Glomerular visceral epithelial cell (primary cell): ENCODE measurements around the gene PITHD1.
"Not testable (repeated sequence)": the region's sequence is repeated elsewhere in the genome, so short reads cannot be mapped to it uniquely, and the experiment has no call there.

Source experiments
- DNase-seq: peaks from one replicate; pipeline ENCODE4 v3.0.0-alpha.2; 2016; ENCODE audit errors: extremely low spot score

The PITHD1 gene

GRCh38 chr1:23774174-23774880, 3.9 kb upstream of the PITHD1 start:
- DNase-seq: no peak

- DNase-seq: no peak
These were observed 2.0 kb upstream of the PITHD1 start for GRCh38 chr1:23776217-23776616.

- DNase-seq: peak; percentile 22
These were observed 1.7 kb downstream of the PITHD1 start for GRCh38 chr1:23779826-23780371.

DNA sequence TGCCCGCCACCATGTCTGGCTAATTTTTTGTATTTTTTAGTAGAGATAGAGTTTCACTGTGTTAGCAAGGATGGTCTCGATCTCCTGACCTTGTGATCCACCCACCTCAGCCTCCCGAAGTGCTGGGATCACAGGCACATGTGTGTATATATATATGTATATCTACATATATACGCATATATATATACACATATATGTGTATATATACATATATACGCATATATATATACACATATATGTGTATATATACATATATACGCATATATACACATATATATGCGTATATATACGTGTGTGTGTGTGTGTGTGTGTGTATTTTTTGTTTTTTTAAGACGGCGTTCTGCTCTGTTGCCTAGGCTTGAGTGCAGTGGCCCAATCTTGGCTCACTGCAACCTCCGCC, 4.9 kb downstream of the PITHD1 start:
- not testable (repeated sequence) for DNase-seq

DNA sequence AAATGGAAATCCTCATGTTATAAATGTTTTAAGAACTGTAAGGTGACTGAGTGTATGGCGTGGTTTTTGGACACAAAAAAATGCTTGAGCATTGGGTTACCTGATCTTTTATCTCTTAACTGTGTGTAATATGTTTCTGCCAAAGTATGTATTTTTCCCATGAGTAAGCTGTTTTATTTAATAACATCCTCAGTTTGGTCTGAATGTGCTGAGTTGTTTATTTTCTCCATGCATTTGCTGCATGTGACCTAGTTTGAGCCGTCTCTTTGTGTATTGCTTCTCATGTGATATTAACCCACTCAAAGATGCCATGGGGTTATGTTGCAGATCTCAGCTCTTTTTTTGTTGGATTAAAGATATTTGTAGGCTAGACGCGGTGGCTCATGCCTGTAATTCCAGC, 6.6 kb downstream of the PITHD1 start:
- DNase-seq: no peak

DNA sequence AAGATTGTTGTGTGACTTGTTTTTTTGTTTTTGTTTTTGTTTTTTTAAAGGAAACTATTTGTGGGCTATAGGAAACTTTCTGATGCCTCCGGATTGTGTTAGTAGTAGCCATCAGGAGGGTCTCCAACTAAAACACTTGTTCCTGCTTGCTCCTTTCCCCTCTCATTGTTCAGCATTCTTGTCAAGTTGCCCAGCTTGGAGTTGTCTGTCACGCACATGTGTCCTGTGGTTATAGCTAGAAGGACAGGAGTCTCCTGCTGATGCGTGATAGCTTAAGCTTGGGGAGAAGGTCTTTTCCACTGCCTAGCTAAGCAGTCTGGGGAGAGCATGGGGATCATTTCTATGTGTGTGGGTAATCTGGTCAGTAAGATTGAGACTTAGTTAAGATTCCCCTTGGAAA, 9.5 kb downstream of the PITHD1 start:
- DNase-seq: no peak

- no peak for DNase-seq
These were observed 10.5 kb downstream of the PITHD1 start for GRCh38 chr1:23788695-23789094.

DNA sequence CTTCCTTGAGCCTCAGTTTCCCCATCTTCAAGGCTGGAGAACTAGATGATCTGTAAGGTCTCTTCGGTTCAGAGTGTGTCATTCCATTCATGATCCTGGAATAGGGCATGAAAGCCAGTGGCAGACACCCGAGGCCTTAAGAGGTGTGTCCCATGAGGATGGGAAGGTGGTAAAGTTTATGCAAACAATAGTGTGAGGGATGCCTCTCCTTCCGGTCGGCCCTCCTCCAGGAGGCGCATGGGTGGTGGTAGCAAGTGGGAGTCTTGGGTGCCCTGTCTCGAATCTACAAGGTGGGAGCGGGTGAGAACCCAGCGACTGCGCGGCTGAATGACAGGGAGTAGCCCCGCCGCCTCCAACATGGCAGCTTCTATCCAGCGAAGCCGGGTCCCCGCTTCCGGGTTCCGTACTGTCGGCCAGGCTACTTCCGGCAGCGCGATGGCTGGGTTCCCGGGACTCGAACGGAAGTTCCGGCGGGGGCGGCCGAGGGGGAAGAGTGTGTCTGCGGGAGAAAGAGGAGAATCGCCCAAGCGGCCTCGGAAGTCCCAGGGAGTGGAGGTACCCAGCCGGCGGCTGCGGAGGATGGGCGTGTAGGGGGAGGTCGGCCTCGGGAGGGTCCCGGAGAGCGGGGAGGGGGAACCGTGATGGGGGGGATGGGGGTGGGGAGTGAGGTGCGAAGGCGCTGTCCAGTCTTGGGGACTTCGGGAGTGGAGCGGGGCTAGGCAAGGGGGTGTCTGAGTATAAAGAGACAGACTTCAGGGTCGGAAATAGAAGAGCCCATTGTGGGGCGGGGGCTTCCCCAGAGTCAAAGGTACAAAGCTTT, 12.7 kb downstream of the PITHD1 start, which contains the start of gene LYPLA2:
LYPLA2 (plus strand) TSS at position 450 of the 820 bp plus-strand sequence. CDS start 1,538 bp downstream, outside the sequence.
- DNase-seq: peak; percentile 89

GRCh38 chr1:23791516-23792047, 13.4 kb downstream of the PITHD1 start:
- peak; percentile 47 for DNase-seq

DNA sequence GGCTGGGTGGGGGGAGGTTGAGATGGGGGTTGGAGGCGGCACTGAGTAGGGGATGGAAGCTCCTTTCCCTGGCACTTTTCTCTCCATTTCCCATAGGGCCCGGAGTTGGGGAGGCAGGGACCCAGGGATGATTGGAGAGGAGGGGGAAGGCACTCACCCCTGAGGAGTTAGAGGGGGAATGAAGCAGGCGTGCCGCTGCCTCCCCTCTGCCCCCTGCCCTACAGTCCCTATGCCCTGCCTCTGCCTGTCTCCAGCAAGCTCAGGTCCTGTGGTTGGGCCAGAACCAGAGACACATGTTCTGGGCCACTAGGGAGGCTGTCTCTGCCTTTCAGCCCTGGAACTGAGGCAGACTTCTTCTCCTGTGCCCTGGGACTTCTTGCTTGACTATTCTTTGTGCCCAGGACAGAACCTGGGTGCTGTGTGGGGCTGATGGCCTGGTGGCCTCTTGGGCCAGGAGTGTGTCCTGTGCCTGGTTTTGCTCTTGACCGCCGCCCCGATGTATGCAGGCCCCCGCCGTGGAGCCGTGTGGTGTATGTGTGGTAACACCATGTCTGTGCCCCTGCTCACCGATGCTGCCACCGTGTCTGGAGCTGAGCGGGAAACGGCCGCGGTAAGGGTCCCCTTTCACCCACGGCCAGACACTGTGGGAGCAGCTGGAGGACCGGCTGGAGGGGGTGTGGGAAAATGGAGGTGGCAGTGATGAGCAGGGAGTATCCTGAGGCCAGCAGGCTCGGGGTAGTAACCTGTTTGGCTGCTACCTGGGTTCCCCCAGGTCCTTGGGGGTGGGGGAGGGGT, 14.1 kb downstream of the PITHD1 start:
- no peak for DNase-seq

DNA sequence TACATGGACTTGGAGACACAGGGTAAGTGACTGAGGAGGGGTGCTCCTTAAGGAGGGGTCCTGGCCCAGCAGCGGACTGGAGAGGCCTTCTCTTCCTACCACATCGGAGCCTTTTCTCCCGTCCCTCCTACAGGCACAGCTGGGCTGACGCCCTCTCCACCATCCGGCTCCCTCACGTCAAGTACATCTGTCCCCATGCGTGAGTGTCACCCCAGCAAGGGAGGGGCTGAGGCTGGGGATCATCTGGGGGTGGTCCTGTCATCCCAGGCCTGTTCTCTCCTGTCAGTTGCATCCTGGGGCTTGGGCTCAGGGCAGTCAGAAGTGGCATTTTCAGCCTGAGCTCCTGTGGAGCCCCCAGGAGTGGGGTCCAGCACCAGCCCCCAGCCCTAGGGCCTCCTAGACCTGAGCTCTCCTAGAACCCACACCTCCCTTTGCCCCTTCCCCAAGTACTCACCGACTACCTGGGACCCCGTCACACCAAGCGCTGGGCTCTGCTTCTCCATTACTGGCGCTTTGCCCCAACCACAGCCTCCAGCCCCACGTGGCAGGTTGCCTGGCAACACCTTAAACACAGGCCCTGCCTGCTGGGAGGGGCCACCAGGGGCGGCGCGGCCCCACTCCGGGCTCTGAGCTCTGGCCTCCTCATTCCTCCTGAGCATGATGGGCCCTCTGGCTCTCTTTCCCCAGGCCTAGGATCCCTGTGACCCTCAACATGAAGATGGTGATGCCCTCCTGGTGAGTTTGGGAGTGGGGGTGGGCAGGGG, 15.0 kb downstream of the PITHD1 start:
- peak; percentile 74 for DNase-seq

DNA sequence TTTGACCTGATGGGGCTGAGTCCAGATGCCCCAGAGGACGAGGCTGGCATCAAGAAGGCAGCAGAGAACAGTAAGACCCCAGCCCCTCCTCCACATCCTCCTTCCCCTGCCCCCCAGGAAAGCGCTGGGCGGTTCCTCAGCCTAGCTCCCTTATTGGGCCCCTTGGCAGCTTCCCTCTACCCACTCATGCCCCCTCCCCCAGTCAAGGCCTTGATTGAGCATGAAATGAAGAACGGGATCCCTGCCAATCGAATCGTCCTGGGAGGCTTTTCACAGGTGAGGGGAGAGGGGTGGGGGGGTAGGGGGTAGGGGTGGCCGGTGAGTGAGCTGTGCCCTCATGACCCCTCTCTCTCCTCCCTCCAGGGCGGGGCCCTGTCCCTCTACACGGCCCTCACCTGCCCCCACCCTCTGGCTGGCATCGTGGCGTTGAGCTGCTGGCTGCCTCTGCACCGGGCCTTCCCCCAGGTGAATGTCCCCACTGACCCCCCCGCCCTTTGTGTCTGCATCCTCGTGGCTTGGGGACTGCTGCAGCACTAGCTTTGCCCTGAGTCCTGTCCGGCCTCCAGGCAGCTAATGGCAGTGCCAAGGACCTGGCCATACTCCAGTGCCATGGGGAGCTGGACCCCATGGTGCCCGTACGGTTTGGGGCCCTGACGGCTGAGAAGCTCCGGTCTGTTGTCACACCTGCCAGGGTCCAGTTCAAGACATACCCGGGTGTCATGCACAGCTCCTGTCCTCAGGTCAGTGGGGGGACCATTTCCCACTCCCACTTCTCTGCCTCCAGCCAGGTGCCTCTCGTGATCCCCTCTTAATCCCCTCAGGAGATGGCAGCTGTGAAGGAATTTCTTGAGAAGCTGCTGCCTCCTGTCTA, 15.9 kb downstream of the PITHD1 start:
- DNase-seq: no peak

DNA sequence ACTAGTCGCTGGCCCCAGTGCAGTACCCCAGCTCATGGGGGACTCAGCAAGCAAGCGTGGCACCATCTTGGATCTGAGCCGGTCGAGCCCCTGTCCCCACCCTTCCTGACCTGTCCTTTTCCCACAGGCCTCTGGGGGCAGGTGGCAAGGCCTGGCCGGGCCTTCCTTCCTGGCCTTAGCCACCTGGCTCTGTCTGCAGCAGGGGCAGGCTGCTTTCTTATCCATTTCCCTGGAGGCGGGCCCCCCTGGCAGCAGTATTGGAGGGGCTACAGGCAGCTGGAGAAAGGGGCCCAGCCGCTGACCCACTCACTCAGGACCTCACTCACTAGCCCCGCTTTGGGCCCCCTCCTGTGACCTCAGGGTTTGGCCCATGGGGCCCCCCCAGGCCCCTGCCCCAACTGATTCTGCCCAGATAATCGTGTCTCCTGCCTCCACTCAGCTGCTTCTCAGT, 16.5 kb downstream of the PITHD1 start:
- not testable (repeated sequence) for DNase-seq

- DNase-seq: no peak
These were observed 17.7 kb downstream of the PITHD1 start for GRCh38 chr1:23795676-23796465.

DNA sequence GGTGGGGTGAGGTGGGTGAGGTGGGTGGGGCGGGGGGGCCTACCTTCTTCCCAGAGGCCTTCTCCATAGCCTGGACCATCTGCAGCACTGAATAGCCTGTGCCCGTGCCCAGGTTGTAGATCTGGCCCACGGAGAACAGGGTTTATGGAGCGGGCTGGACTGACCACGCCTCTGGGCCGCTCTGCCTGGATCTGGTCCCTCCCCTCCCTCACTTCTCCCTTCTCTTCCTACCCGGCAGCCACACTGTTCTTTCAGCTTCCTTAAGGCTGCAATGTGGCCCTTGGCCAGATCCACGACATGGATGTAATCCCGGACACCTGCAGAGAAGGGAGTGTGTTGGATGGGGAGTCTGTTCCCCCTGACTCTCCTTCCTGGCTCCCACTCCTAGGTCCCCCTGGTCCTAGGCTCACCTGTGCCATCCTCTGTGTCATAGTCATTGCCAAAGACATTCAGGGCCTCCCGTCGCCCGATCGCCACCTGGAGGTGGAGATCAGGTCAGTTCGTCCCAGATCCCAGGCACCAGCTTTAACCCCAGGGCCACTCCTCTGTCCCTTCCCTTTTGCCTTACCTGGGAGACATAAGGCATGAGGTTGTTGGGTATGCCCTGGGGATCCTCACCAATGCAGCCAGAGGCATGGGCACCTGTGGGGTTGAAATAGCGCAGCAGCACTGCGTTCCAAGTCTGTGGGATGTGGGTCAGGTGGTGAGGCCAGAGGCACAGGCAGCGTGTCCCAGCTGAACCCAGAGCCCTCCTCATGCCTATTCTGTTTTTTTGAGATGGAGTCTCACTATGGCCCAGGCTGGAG, 18.5 kb downstream of the PITHD1 start:
- no peak for DNase-seq

DNA sequence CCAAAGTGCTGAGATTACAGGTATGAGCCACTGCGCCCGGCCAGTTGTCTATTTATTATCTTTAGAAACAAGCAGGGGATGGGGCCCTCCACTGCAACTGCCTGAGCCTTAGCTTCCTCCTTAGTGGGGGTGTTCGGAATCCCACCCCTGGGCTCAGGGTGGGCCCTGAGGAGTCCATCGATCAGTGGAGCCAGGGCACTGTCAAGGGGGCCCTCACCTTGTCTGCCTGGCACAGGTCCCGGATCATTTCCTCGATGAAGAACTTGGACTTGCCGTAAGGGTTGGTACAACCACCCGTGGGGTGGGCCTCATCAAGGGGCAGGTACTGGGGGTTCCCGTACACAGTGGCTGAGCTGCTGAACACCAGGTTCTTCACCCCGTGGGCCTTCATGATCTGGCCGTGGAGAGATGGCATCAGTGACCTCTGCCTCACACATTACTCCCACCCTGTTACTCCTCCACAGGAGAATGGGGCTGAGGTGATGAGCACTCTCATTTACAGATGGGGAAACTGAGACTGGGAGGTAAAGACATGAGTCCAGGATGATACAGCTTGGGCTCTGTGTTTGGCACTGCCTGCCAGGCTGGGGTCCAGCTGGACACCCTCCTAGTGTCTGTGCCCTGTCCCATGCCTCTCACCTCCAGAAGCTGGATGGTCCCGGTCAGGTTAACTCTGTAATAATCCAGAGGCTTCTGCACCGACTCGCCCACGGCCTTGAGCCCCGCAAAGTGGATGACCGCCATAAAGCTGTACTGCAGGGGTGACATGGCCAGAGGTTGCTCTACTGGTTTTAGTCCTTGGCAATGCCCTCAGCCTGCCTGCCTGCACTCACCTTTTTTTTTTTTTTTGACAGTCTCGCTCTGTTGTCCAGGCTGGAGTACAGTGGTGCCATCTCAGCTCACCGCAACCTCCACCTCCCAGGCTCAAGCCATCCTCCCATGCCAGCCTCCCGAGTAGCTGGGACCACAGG, 19.5 kb downstream of the PITHD1 start:
- no peak for DNase-seq

GRCh38 chr1:23798662-23799142, 20.5 kb downstream of the PITHD1 start:
- no peak for DNase-seq
